ENCODE data around the gene RNF212. TPM values are rescaled to one million over a fixed set of nuclear protein-coding genes. Genes with fewer than 3 reads are reported as not detected.

Gene RNF212
- total and polyA plus RNA-seq, 2 donors (not counting 3 experiments of a cell fraction or from before 2014, with no cell fraction given): 2.3 to 2.8 TPM

DNA sequence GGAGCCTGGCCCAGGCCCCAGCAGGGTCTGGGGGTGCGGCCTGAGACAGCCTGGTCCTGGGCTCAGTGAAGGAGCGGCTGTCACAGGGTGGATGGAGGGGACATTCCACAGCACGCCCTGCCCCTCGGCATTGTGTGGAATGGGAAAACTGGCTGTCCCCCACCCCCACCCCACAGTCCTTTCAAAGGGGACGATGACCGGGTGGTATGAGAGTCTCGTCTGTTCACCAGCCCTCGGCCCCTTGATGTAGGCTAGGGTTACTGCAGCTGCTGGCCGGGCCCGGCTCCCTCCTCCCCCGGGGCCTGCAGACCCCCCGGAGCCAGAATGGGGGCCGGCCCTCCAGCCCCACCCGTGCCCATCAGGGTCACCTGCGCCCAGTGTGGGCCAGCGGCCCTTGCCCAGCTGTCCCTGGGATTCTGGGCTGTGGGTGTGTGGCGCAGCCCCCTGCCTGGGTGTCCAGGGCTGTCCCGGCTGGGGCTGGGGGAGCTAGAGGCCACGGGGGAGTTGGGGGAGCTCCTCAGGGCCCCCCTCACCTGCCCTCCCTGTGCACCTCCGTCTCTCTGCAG lies 90.2 kb downstream of the RNF212 start:
- H3K9ac ChIP-seq (replicated peaks; ENCODE audit: extremely low read depth, insufficient read depth, low read length): no peak overlapping the region
- no peaks in the 10 kb centered on the region for H3K9me3 ChIP-seq (replicated peaks; ENCODE audit: control insufficient read depth, insufficient read depth, low read length)
- H3K27me3 ChIP-seq (ENCODE audit: control insufficient read depth in 2 of 2, insufficient read depth in 2 of 2, low read length in 2 of 2): no peaks in the 10 kb centered on the region
- H4K20me1 ChIP-seq (replicated peaks; ENCODE audit: control insufficient read depth, extremely low read depth, insufficient read depth, low read length): no peaks in the 10 kb centered on the region
- ChIA-PET CTCF (interaction anchor here (0.7 kb wide), 1 partner anchor 11 kb away, joined by 4 read pairs; no protein-coding TSS in a partner anchor), POLR2A (interaction anchor here (0.7 kb wide), 1 partner anchor 24 kb away, joined by 4 read pairs; no protein-coding TSS in a partner anchor)
- H3K4me2 ChIP-seq (ENCODE audit: insufficient read depth, low read length): no peak overlapping the region
- H3K79me2 ChIP-seq (ENCODE audit: control insufficient read depth, insufficient read depth, low read length): no peaks in the 10 kb centered on the region
- H3K4me3 ChIP-seq (replicated peaks in 1 of 3; ENCODE audit: insufficient read depth in 1 of 3, low read depth in 1 of 3, low read length in 3 of 3): no peak overlapping the region
- no peaks in the 10 kb centered on the region for H3K4me1 ChIP-seq (ENCODE audit: control insufficient read depth, extremely low read depth, insufficient read depth, low read length)
- no peak overlapping the region for H2AFZ ChIP-seq (ENCODE audit: low read depth, low read length)
- peaks cover 0 to 15% of the 10 kb centered on the region in 2 experiments for H3K36me3 ChIP-seq (ENCODE audit: control insufficient read depth in 2 of 2, extremely low read depth in 1 of 2, insufficient read depth in 2 of 2, low read length in 2 of 2)
- no peak overlapping the region for H3K27ac ChIP-seq (ENCODE audit: insufficient read depth, low read depth, low read length)
- TF ChIP-seq, protein P1, sequence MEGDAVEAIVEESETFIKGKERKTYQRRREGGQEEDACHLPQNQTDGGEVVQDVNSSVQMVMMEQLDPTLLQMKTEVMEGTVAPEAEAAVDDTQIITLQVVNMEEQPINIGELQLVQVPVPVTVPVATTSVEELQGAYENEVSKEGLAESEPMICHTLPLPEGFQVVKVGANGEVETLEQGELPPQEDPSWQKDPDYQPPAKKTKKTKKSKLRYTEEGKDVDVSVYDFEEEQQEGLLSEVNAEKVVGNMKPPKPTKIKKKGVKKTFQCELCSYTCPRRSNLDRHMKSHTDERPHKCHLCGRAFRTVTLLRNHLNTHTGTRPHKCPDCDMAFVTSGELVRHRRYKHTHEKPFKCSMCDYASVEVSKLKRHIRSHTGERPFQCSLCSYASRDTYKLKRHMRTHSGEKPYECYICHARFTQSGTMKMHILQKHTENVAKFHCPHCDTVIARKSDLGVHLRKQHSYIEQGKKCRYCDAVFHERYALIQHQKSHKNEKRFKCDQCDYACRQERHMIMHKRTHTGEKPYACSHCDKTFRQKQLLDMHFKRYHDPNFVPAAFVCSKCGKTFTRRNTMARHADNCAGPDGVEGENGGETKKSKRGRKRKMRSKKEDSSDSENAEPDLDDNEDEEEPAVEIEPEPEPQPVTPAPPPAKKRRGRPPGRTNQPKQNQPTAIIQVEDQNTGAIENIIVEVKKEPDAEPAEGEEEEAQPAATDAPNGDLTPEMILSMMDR (IDR thresholded peaks at IDR 0.05; ENCODE audit: extremely low read depth in 1 of 2, insufficient read depth in 1 of 2, low read depth in 1 of 2, low read length in 2 of 2): no peak
- TF ChIP-seq MYC (IDR thresholded peaks at IDR 0.05; ENCODE audit: low read depth, low read length) (no peak), POLR2AphosphoS5 (IDR thresholded peaks at IDR 0.05; ENCODE audit: insufficient read depth, low read depth, low read length) (no peak), FOS (IDR thresholded peaks at IDR 0.05; ENCODE audit: borderline replicate concordance, insufficient read depth, low read length) (no peak), GATA2 (IDR thresholded peaks at IDR 0.05; ENCODE audit: insufficient read depth, insufficient read length, low read depth, low read length) (no peak), POLR2A (IDR thresholded peaks at IDR 0.05; ENCODE audit: low read depth, low read length) (no peak), EZH2 (IDR thresholded peaks at IDR 0.05; ENCODE audit: borderline replicate concordance, low read depth, low read length, severe bottlenecking) (no peak), JUN (IDR thresholded peaks at IDR 0.05; ENCODE audit: borderline replicate concordance, insufficient read depth, insufficient read length, low read depth) (no peak)
- TF ChIP-seq, protein P2, sequence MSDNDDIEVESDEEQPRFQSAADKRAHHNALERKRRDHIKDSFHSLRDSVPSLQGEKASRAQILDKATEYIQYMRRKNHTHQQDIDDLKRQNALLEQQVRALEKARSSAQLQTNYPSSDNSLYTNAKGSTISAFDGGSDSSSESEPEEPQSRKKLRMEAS (IDR thresholded peaks at IDR 0.05; ENCODE audit: insufficient read depth, insufficient read length): no peak
- dilution Hi-C loops (cut with MboI; ENCODE audit: extremely low pct_ligation_motif_present, low sequenced_read_pairs): no loop called here
- FAIRE-seq: no peak
- BruUV-seq (replicated peaks): no TSS peak
- no peak for DNase-seq (ENCODE audit: low read depth, low spot score)
- no peaks in the 10 kb centered on the region for H3K9me1 ChIP-seq (replicated peaks; ENCODE audit: control insufficient read depth, extremely low read depth, insufficient read depth, low read length)
- intact Hi-C loops (cut with micrococcal nuclease): no loop called here
